SK-N-SH treated with all-trans-retinoic acid at 6 μM for 48 hours (cell line): ENCODE results near the gene RBKS.

Experiments
- ATAC-seq: fragments of 200-7000 bp; cut with Tn5 transposase; 3 replicates; pipeline ENCODE4 v1.9.1; 2020; ENCODE audit warnings: mild to moderate bottlenecking, moderate library complexity
- ARNTL ChIP-seq: fragments of 450-650 bp; formaldehyde crosslinking; IDR thresholded peaks from 2 replicates; pipeline ENCODE4 v1.5.0; 2020; ENCODE audit warnings: low read depth, mild to moderate bottlenecking, moderate library complexity, borderline replicate concordance
- CREB5 ChIP-seq: fragments of 250-450 bp; sonication (Bioruptor Pico); IDR thresholded peaks from 2 replicates; pipeline ENCODE4 v1.5.1; 2020; ENCODE audit warnings: low read depth, mild to moderate bottlenecking, moderate library complexity
- CSDC2 ChIP-seq: fragments of 250-450 bp; sonication (Bioruptor Pico); IDR thresholded peaks from 2 replicates; pipeline ENCODE4 v1.5.0; 2020; ENCODE audit warnings: mild to moderate bottlenecking, moderate library complexity
- CSRNP3 ChIP-seq: fragments of 250-450 bp; sonication (Bioruptor Pico); IDR thresholded peaks from 2 replicates; pipeline ENCODE4 v1.5.1; 2021; ENCODE audit warnings: mild to moderate bottlenecking, moderate library complexity
- ESRRG ChIP-seq: fragments of 250-450 bp; sonication (Bioruptor Pico); IDR thresholded peaks from 2 replicates; pipeline ENCODE4 v1.6.1; 2021; ENCODE audit warnings: mild to moderate bottlenecking
- ISL1 ChIP-seq: fragments of 250-450 bp; sonication (Bioruptor Pico); IDR thresholded peaks from 2 replicates; pipeline ENCODE4 v2.1.2; 2022; ENCODE audit warnings: mild to moderate bottlenecking, moderate library complexity
- OSR1 ChIP-seq: fragments of 250-450 bp; sonication (Bioruptor Pico); IDR thresholded peaks from 2 replicates; pipeline ENCODE4 v1.8.0; 2022; ENCODE audit warnings: moderate library complexity, mild to moderate bottlenecking, inconsistent platforms
- RARB ChIP-seq: fragments of 250-450 bp; sonication (Bioruptor Pico); IDR thresholded peaks from 2 replicates; pipeline ENCODE4 v1.8.0; 2021; ENCODE audit warnings: mild to moderate bottlenecking, moderate library complexity
- SNAI2 ChIP-seq: fragments of 250-450 bp; sonication (Bioruptor Pico); IDR thresholded peaks from 2 replicates; pipeline ENCODE4 v1.5.0; 2020; ENCODE audit warnings: mild to moderate bottlenecking, moderate library complexity
- TCF4 ChIP-seq: fragments of 250-450 bp; sonication (Bioruptor Pico); IDR thresholded peaks from 2 replicates; pipeline ENCODE4 v1.8.0; 2021; ENCODE audit warnings: mild to moderate bottlenecking, moderate library complexity, borderline replicate concordance
- TSHZ2 ChIP-seq: fragments of 250-450 bp; sonication (Bioruptor Pico); IDR thresholded peaks from 2 replicates; pipeline ENCODE4 v1.5.0; 2020; ENCODE audit warnings: mild to moderate bottlenecking, moderate library complexity
- ZFP3 ChIP-seq: fragments of 250-450 bp; sonication (Bioruptor Pico); IDR thresholded peaks from 2 replicates; pipeline ENCODE4 v1.5.0; 2020; ENCODE audit warnings: mild to moderate bottlenecking, moderate library complexity
- ZFP30 ChIP-seq: fragments of 450-650 bp; formaldehyde crosslinking; IDR thresholded peaks from 2 replicates; pipeline ENCODE4 v1.5.0; 2022; ENCODE audit warnings: mild to moderate bottlenecking, moderate library complexity
- ZNF565 ChIP-seq: fragments of 450-650 bp; formaldehyde crosslinking; conservative IDR thresholded peaks from 2 replicates; pipeline ENCODE4 v1.5.0; 2020; ENCODE audit warnings: low read depth, mild to moderate bottlenecking, moderate library complexity
- ZNF70 ChIP-seq: fragments of 450-650 bp; formaldehyde crosslinking; IDR thresholded peaks from 2 replicates; pipeline ENCODE4 v1.5.0; 2020; ENCODE audit warnings: mild to moderate bottlenecking, moderate library complexity
- ZNF8 ChIP-seq: fragments of 450-650 bp; formaldehyde crosslinking; IDR thresholded peaks from 2 replicates; pipeline ENCODE4 v1.5.0; 2020; ENCODE audit warnings: mild to moderate bottlenecking, moderate library complexity

Gene RBKS

GRCh38 chr2:27857417-27858172 lies 32.6 kb downstream of the RBKS start:
- ATAC-seq: no peak
- no peak for TF ChIP-seq ZFP30 (CRISPR knock-in tag)
- peak; percentile 100 for TF ChIP-seq ZNF8 (CRISPR knock-in tag)

- ATAC-seq: no peak
Observed at GRCh38 chr2:27856956-27857355, 33.2 kb downstream of the RBKS start.

GRCh38 chr2:27856386-27856785 lies 33.8 kb downstream of the RBKS start:
- no peak for TF ChIP-seq CSRNP3 (CRISPR knock-in tag)
- TF ChIP-seq ZNF8 (CRISPR knock-in tag): no peak
- TF ChIP-seq ISL1 (CRISPR knock-in tag): 0 out of 2 replicates have a peak, but pooled peaks have one; percentile 13
- ATAC-seq: no peak

More at GRCh38 chr2:27856956-27857355, 33.2 kb downstream of the RBKS start:
- TF ChIP-seq CSRNP3 (CRISPR knock-in tag): no peak
- TF ChIP-seq RARB (CRISPR knock-in tag): no peak
- TF ChIP-seq CSDC2 (CRISPR knock-in tag): no peak
- no peak for TF ChIP-seq TSHZ2
- no peak for TF ChIP-seq ZNF565 (CRISPR knock-in tag)
- TF ChIP-seq ARNTL (CRISPR knock-in tag): no peak
- no peak for TF ChIP-seq CREB5 (CRISPR knock-in tag)
- no peak for TF ChIP-seq ZFP30 (CRISPR knock-in tag)
- no peak for TF ChIP-seq ZNF70

GRCh38 chr2:27855476-27855875 lies 34.7 kb downstream of the RBKS start:
- ATAC-seq: 0 out of 3 replicates have a peak, but pooled peaks have one; percentile 25
- TF ChIP-seq OSR1 (CRISPR knock-in tag) (no peak), ISL1 (CRISPR knock-in tag) (no peak), CSDC2 (CRISPR knock-in tag) (no peak), ESRRG (CRISPR knock-in tag) (no peak), SNAI2 (no peak), TCF4 (CRISPR knock-in tag) (no peak), ZFP3 (CRISPR knock-in tag) (no peak), CREB5 (CRISPR knock-in tag) (no peak)

- TF ChIP-seq ZNF70 (no peak), RARB (CRISPR knock-in tag) (no peak), CREB5 (CRISPR knock-in tag) (no peak), SNAI2 (no peak)
- ATAC-seq: no peak
Observed at GRCh38 chr2:27854229-27854862, 35.8 kb downstream of the RBKS start.
